Stimulated activated naive CD8-positive, alpha-beta T cell treated with anti-CD3 and anti-CD28 coated beads, Interleukin-15, amount 100 ng/mL, for 72 hours (primary cell): ENCODE measurements around the gene AP2M1.

Experiments
- ATAC-seq: fragments of 150-1000 bp; cut with Tn5 transposase; 2 replicates; pipeline ENCODE4 v1.10.0; 2021; ENCODE audit warnings: mild to moderate bottlenecking, moderate library complexity
- DNase-seq, 2 donors: peaks; one replicate each; pipeline ENCODE4 v3.0.0; 2021 to 2022
- H3K27ac Mint-ChIP-seq, 2 donors: one replicate each; pipeline ENCODE4 v1.8.0; 2022; ENCODE audit warnings: mild to moderate bottlenecking in 2 of 2, mixed read lengths in 2 of 2, moderate library complexity in 2 of 2
- H3K27me3 Mint-ChIP-seq: one replicate; pipeline ENCODE4 v1.8.0; 2022; ENCODE audit warnings: mixed read lengths
- H3K4me1 Mint-ChIP-seq: one replicate; pipeline ENCODE4 v1.8.0; 2022; ENCODE audit warnings: mild to moderate bottlenecking, mixed read lengths
- H3K4me3 Mint-ChIP-seq, 2 donors: one replicate each; pipeline ENCODE4 v1.8.0; 2022; ENCODE audit warnings: mild to moderate bottlenecking in 2 of 2, mixed read lengths in 2 of 2, moderate library complexity in 1 of 2
- H3K9me3 Mint-ChIP-seq, 2 donors: one replicate each; pipeline ENCODE4 v1.8.0; 2022; ENCODE audit warnings: mixed read lengths in 2 of 2

Gene AP2M1

GRCh38 chr3:184218814-184219213 lies 44.2 kb downstream of the AP2M1 start:
- no peak for ATAC-seq
- no peak overlapping the region for H3K4me3 Mint-ChIP-seq
- DNase-seq, result no peak
- no peak overlapping the region for H3K27ac Mint-ChIP-seq
- peaks cover 4% of the 10 kb centered on the region for H3K27me3 Mint-ChIP-seq
- H3K4me1 Mint-ChIP-seq, result no peaks in the 10 kb centered on the region
- H3K9me3 Mint-ChIP-seq, result no peaks in the 10 kb centered on the region

DNA sequence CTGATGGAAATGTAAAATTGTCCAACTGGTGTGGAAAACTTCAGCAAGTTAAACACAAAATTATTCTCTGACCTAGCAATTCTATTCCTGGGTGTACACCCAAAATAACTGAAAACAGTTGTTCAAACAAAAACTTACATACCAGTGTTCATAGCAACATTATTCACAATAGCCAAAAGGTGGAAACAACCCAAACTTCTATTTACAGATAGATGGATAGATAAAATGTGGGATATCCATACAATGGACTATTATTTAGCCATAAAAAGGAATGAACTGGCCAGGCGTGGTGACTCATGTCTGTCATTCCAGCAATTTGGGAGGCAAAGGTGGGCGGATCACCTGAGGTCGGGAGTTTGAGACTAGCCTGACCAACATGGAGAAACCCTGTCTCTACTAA lies 47.9 kb downstream of the AP2M1 start:
- Mint-ChIP-seq H3K9me3 (no peaks in the 10 kb centered on the region), H3K4me1 (no peaks in the 10 kb centered on the region), H3K27ac (no peak overlapping the region), H3K27me3 (peaks cover 37% of the 10 kb centered on the region), H3K4me3 (no peak overlapping the region)
- DNase-seq (no peak), ATAC-seq (no peak)

GRCh38 chr3:184223946-184224345 lies 49.3 kb downstream of the AP2M1 start:
- no peaks in the 10 kb centered on the region for H3K9me3 Mint-ChIP-seq
- H3K4me3 Mint-ChIP-seq, result no peak overlapping the region
- H3K27ac Mint-ChIP-seq, result no peak overlapping the region
- peaks cover 51% of the 10 kb centered on the region for H3K27me3 Mint-ChIP-seq
- ATAC-seq, result no peak
- peaks cover 4% of the 10 kb centered on the region for H3K4me1 Mint-ChIP-seq
- no peak for DNase-seq

DNA sequence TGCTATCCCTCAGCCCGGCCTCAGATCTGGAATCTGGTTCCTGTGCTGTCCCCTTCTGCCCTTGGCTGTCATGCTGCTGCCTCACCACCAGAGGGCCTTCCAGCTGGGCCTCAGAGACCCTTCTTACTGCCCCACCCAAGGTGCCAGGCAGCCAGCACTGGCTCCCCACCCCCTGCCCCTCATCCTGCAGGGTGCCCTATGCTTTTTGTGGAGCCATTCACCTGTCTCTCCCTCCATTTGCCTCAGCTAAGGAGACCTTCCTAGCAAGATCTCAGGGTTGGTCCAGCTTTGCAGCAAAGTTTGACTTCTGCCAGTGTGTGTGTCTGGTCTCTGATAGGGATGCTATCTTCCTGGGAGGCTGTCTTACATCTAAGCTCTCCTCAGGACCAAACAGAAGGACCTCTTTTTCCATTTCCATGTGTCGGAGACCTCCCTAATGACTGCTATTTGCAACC lies 52.9 kb downstream of the AP2M1 start:
- H3K4me1 Mint-ChIP-seq, result peaks cover 15% of the 10 kb centered on the region
- peak; percentile 51 to 60 for DNase-seq
- H3K9me3 Mint-ChIP-seq, result no peaks in the 10 kb centered on the region
- no peak overlapping the region for H3K27ac Mint-ChIP-seq
- ATAC-seq, result peak; percentile 52
- H3K4me3 Mint-ChIP-seq, result no peak overlapping the region
- peaks cover 74% of the 10 kb centered on the region for H3K27me3 Mint-ChIP-seq

GRCh38 chr3:184228376-184229137 lies 53.9 kb downstream of the AP2M1 start:
- DNase-seq (no peak), ATAC-seq (no peak)
- Mint-ChIP-seq H3K27ac (no peak overlapping the region), H3K4me1 (peaks cover 15% of the 10 kb centered on the region), H3K9me3 (no peaks in the 10 kb centered on the region), H3K27me3 (peaks cover 82% of the 10 kb centered on the region), H3K4me3 (peak overlapping the region; percentile 76 to 82)

GRCh38 chr3:184229394-184230080 lies 54.9 kb downstream of the AP2M1 start, which contains the start of gene VWA5B2:
TSS of gene VWA5B2 (plus strand) at chr3:184229585. CDS start at chr3:184230529, 944 bp downstream.
- DNase-seq (peak; percentile 60 to 77), ATAC-seq (peak; percentile 80)
- Mint-ChIP-seq H3K27ac (no peak within 1 kb of the TSS), H3K4me1 (peaks cover 15% of the 10 kb centered on the region), H3K9me3 (no peaks in the 10 kb centered on the region), H3K27me3 (peaks cover 73% of the 10 kb centered on the region), H3K4me3 (peak within 1 kb of the TSS; percentile 76 to 82)

GRCh38 chr3:184230081-184230602 lies 55.5 kb downstream of the AP2M1 start:
- ATAC-seq, result peak; percentile 19
- H3K4me3 Mint-ChIP-seq, result peak overlapping the region in 1 of 2 donors; percentile 27

DNA sequence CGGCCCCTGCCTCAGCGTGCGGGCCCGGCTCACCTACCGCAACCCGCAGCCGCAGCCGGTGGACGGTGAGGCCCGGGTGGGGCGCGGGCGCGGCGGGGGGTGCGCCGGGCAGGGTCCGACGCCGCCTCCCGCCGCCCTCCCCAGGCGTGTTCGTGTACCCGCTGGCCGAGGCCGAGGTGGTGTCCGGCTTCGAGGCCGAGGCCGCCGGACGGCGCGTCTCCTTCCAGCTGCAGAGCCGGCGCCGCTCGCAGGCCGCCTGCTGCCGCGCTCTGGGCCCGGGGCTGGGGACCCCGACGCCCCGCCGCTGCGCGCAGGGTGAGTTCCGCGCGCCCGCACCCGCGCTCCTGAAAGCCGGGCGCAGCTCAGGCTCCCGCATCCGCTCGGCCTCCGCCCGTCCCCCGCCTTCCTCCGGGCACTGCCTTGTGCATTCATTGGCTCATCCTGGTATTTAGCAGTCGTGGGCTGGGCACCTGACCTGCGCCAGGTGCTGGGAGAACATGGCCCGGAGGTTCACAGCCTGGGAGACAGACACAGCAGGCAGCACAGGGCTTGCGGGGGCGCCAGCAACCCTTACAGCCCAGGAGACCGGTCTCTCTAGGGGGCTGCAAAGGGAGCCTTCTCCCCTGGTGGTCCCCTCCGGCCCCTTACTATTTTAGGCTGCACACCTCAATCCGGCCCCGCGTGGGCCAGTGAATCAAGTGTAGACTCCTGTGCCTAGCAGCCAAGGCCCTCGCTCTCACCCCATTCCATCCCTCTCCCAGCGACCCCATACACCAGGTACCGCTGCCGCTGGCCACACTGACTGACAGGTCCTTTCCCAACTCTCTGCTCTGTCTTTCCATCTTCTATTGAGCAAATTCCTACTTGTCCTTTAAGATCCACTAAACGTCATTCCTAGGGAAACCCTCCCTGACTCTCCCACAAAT lies 56.2 kb downstream of the AP2M1 start:
- H3K4me1 Mint-ChIP-seq, result peaks cover 15% of the 10 kb centered on the region
- peak overlapping the region in 1 of 2 donors; percentile 6 for H3K27ac Mint-ChIP-seq
- no peak for ATAC-seq
- peaks cover 60% of the 10 kb centered on the region for H3K27me3 Mint-ChIP-seq
- H3K9me3 Mint-ChIP-seq, result no peaks in the 10 kb centered on the region
- H3K4me3 Mint-ChIP-seq, result peak overlapping the region; percentile 62 to 74
- DNase-seq, result no peak

More at GRCh38 chr3:184230081-184230602, 55.5 kb downstream of the AP2M1 start:
- no peak for DNase-seq
- Mint-ChIP-seq H3K27me3 (peaks cover 67% of the 10 kb centered on the region), H3K9me3 (no peaks in the 10 kb centered on the region), H3K4me1 (peaks cover 15% of the 10 kb centered on the region), H3K27ac (no peak overlapping the region)

DNA sequence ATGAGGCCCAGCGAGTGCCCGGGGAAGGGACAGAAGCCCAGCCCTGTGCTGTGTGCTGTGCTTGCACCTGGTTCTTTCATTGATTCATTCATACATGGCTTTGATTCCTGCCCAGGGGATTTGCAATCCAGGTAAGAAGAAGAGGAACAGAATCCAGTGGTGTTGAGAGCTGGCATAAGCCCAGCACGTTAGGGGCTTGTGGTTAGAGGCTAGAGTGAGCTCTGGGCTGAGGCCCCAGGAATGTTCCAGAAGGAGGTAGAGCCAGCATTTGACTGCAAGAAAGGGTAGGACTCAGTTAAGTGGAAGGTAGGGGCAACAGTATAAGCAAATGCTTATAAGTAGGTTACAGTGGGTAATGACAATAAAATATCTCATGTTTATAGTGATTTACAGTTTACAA lies 57.0 kb downstream of the AP2M1 start:
- H3K27ac Mint-ChIP-seq, result no peak overlapping the region
- H3K27me3 Mint-ChIP-seq, result peaks cover 52% of the 10 kb centered on the region
- ATAC-seq (no peak), DNase-seq (no peak)
- peaks cover 15% of the 10 kb centered on the region for H3K4me1 Mint-ChIP-seq
- peak overlapping the region; percentile 62 to 74 for H3K4me3 Mint-ChIP-seq
- H3K9me3 Mint-ChIP-seq, result no peaks in the 10 kb centered on the region

DNA sequence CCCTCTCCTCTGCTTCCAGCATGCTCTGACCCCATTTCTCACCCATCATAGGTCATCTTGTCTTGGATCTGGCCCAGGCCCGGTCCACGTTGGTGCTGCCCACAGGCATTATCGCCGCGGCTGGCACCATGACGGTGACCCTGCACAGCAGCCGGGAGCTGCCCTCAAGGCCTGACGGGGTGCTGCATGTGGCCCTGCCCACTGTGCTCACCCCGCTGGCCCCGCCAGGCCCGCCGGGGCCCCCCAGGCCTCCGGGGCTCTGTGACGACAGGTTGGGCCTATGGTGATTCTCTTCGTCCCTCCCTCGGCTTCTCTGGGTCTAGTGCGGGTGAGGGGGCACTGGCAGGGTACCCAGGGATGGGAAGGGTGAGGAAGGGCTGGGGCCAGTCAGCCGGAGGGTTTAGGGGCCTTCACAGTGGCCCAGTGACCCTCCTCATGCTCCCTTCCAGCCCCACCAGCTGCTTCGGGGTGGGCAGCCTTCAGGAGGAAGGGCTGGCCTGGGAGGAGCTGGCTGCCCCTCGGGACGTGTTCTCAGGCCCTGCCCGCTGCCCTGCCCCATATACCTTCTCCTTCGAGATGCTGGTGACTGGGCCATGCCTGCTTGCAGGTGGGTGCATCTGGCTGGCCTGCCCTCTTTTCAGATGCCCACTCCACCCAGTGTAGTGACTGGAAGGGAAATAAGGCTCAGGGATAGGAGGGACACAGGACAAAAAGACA lies 58.6 kb downstream of the AP2M1 start:
- Mint-ChIP-seq H3K27ac (no peak overlapping the region), H3K9me3 (no peaks in the 10 kb centered on the region), H3K4me1 (peaks cover 15% of the 10 kb centered on the region), H3K4me3 (no peak overlapping the region), H3K27me3 (peaks cover 38% of the 10 kb centered on the region)
- no peak for DNase-seq
- ATAC-seq, result no peak
